ENCODE results near the gene PTPRB.

The PTPRB gene

DNA sequence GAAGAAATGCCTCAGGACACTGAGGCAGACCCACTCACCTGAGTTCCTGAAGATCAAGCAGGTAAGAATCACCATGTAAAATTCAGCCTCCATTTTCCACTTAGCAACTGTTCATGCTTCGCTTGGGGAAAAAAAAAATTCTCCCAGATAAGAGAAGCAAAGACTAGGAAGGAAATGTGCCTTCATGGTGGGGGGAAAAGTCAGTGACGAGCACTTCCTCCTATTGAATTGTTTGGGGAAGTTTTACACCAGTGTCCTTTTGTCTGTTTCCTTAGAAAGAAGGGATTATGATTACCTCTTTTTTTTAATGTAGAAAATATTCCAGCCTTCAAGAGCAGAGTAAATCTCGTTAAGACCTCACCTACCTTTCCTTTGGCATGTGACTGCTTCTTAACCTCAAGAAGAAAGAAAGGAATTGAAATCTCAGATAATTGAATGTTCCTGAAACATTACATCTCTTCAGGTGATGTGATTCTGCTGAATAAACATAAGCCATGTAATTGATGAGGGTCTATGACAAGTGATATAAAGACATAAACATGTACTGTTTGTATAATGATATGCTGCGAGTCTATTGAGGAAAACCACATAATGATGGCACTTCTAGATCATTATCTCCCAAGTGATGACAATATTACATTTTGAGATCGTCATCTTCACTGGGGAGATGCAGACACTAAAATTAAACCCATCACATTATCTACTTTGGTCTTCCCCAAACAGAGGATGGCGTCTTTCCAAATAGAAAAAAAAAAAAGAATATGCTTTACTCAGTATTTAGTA lies at the start of gene PTPRB:
PTPRB (minus strand) TSS at position 127 of the 783 bp plus-strand sequence; CDS start at position 93, 34 bp downstream.
- no peak for DNase-seq (ENCODE audit: low read depth)

DNA sequence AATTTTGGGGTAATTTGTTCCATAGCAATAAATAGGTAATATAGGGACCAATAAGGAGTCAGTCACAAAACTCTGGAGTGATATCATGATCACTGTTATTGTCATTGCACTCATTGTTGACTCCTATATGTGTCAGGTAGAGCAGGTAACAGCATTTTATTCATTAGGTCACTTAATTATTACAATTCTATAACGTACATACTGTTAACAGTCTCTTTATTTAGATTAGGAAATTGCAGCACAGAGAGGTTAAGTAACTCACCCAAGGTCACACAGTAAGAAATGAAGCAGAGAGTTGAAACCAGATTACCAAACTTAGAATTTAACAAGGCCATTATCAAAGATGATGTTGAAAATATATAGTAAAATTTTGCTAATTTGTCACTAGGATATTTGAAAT lies 49.7 kb upstream of the PTPRB start:
- DNase-seq (ENCODE audit: low read depth), result no peak

DNA sequence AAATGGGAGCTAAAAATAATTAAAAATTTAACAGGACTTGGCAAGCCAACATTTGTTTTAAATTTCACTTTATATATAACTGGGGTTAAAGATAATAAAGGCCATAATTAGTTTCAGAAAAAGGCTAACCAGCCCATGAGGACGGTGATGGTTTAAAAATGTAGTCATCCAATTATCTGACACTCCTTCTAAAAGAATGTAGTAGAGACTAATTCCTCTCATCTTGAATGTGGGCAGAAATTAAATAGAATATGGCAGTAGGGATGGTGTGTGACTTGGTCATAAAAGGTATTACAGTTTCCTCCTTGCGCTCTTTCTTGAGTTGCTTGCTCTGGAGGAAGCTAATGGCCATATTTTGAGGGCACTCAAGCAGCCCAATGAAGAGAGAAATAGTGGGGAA lies 49.1 kb upstream of the PTPRB start:
- no peak for DNase-seq (ENCODE audit: low read depth)

DNA sequence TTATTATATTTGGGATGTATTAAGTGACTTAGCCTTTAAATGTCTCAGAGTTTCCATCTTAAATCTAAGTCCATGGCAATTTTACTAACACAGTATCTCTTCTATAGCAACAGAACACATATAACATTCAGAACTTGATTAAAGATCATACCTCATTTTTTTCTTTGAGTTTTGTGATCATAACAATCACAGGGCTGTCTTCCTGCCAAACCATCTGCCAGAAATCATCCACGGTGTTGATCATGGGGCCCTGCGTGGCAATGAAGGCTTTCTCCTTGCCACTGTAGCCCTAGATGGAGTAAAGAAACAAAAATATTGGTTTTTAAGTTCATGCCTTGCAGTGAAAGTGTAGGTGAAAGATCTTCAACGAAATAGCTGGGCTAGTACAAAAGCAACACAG lies 46.7 kb upstream of the PTPRB start:
- DNase-seq (ENCODE audit: low read depth), result no peak

DNA sequence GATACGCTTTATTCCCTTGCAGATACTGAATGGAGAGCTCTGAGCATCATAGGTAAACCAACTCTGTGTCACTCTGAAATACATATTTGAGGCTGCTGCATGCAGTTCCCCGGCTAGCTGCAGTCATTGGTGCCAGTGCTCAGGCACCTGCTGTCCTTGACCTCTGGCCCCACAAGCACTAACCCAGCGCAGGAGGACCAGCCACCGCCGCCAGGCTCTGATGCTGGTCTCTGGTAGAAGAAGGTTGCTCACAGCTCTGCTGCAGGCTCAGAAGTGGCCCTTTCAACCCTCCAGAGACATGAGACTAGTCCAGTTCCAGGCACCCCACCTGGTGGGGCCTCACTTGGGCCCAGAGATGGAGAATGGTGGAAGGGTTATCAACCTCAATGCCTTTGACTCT lies 34.5 kb upstream of the PTPRB start:
- no peak for DNase-seq (ENCODE audit: low read depth)

DNA sequence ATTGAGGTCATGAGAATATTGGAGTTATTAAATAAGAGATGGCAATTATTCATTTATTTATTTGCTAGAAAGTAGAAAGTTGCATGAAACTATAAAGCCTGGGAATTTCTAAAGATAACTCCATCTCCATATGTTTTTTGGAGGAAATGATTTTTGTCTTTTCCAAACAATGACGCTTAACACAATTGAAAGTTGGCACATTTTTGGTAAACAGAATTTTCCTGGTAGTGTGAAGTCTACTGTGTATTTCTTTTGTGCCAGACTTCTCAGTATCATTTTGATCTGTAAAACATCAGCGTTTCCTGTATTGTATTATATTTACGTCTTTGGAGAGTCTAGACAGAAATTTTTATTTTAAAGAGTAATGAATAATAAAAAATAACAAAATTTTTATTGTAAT lies 33.7 kb upstream of the PTPRB start:
- DNase-seq (ENCODE audit: low read depth), result no peak

DNA sequence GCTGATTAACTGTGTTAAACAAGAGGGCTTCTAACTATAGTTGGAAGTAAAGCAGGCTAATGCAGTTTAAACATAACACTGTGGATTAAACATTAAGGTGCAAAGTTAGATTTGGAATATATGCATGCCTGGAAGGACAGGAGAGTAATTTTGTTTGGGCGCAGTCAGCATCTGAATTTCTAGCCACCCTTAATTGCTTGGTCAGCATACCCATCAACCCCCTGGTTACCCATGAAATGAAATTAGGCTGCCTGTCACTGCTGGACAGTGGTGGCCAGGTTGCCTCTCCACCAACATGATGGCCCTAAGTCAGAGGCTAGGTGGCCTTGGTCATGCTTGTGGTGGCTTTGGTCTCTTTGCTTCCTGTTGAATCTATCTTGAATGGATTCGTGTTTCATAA lies 30.0 kb upstream of the PTPRB start:
- DNase-seq (ENCODE audit: low read depth), result no peak

DNA sequence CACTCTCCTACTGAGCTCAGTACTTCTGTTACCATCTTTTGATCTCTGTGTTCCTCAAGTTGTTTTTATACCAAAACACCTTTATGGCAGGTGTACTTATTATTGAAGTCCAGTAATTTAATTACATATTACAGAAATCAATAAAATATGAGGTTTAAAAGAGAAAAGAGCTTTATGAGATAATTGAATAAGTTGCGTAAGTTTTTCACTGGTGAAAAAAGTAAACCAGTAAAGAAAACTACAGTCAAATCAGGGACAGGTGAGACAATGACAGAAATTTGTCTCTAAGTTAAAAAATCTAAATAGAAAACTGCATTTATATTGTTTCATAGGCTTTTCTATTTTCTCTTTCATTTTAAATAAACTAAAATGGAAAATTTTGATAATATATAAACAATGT lies 29.1 kb upstream of the PTPRB start:
- no peak for DNase-seq (ENCODE audit: low read depth)

DNA sequence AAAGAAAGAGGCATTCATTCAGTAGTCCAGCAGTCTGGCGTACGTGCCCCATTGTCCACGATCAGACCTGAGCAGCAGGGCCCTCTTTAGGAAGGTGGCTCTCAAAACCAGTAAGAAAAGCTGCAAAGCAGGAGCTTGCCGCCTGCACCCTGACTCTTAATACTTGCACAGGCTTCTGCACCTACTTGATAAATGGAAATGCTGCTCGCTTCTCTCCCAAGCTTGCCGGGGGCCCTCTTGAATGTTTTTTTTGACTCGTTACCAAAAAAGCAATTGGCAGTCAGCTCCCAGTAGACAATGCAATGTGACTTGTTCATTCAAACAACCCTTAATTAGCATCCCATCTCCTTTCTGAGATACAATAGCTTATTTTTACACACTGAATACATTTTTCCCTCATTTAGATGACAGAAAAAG lies 27.2 kb upstream of the PTPRB start:
- no peak for DNase-seq (ENCODE audit: low read depth)

DNA sequence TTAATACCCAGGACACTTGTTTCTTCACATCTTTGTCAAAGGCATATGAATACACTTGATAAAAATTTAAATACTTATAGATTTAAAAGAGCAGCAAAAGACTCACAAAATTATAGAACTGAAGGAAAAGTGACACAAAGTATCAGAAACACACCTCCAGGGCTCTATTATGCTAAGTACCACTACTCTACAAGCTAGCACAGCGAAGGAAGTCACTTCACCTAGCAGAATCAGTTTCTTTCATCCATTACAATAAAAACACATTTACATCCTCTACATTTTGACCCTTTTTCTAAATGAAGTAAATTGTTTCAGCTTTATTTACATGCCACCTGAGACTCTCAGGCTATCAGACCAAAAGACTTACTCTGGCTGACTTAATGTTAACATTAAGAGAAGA lies 26.6 kb upstream of the PTPRB start:
- DNase-seq (ENCODE audit: low read depth), result no peak

DNA sequence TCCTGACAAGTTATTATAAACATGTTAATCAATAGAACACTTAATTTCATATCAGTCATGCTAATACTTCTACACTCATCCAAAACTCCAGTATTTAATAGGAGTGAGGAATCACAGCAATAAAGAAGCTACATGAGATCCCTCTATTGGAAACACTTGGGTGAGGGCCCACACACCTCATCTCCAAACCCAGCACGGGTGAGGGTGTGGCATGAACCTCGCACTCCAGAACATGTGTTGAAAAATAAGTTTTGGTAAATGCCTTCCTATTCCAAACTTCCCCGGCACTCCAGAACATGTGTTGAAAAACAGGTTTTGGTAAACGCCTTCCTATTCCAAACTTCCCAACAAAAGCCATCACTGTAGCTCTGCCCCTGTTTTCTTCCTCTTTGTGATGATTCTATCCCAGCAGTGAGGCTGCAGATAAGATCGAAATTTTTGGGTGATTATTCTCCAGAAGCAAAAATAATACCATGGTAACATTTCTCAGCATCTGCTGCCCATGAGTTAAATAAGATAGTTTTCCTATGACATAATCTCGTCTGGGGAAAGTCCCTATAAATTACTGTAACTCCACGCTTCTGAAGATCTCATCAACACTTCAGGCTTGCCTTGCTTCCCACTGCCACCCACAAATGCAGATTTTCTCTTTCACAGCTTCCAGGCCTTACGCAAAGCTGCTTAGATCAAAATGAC lies 24.4 kb upstream of the PTPRB start:
- no peak for DNase-seq (ENCODE audit: low read depth)

DNA sequence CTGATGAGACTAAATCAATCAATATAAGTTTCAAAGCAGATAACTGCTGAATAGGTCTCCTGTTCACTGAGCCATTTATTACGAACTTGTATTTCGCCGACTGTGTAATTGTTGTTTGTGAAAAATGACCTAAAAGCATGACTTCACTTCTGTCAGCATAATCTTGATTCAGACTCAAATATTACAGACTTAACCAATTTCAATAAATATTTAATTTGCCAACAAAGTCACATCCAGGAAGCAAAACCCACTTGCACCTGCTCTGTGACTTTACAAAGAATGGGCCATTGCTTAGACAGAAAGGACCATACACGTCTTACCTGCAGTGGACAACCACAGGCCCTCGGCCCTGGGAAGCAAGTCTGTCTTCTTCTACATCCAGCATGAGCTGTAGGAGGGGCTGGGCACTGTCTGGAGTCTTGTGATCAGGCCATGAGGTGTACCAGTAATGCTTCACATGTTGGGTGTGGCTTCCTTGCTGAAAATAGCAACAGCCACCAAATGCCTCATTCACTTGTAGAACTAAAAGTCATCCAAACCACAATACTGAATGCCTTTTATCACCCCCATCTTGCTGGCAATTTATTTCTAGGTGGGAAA lies 23.5 kb upstream of the PTPRB start:
- DNase-seq (ENCODE audit: low read depth), result no peak

DNA sequence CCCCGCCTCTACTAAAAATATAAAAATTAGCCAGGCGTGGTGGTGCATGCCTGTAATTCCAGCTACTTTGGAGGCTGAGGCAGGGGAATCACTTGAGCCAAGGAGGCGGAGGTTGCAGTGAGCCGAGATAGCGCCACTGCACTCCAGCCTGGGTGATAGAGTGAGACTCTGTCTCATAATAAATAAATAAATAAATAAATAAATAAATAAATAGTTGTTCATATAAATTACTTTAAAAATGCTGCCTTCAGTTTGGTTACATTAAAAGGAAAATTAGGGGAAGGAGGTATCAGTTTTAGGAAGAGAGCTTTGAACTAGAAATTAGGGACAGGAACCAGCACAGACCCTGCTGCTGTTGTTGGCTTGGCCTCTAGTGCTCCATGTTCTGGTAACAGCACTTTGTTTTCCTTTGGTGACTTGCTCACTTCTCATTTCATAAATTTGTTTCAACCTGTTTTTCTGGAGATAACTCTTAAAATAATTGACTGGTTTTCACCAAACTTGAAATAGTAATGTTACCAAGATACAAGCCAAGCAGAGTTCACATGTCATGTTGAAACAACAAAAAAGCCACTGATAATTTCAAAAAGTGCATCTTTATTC lies 22.9 kb upstream of the PTPRB start:
- DNase-seq (ENCODE audit: low read depth), result no peak

DNA sequence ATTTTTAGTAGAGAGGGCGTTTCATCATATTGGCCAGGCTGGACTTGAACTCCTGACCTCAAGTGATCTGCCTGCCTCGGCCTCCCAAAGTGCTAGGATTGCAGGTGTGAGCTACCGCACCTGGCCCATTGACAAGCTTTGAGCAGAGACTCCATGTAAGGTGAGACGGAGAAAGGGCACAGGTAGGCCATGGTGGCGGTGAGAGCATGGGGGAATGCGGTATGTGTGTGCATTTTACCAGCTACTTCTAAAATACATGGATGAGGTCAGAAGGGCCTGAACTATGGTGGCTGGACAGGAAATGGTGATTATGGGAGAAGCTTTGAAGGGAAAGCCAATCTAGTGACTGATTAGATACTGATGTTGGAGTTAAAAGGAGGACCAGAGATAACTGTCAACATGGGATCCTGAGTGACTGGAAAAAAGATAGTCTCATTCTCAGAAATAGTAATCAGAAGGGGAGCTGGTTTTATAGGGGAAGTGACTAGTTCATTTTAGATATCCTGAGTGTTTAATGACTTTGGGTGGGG lies 21.9 kb upstream of the PTPRB start:
- no peak for DNase-seq (ENCODE audit: low read depth)

DNA sequence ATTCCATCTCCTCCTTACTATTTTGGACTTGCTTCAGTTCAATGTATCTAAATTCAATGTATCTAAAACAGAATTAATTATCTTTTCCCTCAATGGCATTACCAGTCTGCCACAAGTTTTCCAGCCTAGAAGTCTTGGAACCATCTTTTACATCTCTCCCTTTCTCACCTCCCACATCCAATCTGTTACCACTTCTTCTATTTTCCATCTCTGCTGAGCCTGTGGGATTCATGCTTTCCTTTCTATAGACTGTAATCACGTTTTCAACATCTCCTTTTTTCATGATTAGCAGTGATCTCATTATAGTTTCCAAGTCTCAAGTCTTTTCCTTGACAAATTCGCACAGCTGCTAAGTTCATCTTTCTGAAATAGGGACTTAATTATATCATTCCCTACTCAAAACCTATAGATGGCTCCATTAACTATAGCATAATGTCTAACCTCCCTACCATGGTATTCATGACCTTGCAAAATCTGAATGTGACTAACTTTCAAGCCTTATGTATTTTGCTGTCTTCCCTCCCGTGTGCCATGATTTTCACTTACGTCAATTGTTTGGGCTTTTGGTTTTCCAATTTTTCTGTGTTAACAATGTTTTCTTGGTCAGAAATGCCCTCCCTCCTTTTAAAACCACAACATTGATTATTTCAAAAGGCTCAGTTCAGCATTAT lies 20.5 kb upstream of the PTPRB start:
- no peak for DNase-seq (ENCODE audit: low read depth)

DNA sequence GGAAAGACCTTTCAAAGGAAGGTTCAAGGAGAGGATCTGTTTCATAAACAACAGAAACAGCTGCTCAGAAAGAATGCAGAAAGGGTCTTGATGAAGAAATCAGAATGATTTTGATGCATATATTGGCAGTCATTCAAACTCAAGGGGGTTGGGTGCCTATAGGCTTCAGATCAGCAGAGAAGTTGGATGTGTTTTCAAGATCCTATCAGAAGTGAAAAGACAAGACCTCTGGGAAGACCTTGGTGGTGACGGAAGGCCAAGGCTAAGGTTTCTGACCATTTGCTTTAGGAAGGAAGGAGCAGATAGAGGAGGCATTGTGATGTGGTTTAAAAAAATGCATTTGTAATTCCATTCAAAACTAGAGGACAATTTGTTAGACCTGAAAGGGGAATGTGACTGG lies 15.2 kb upstream of the PTPRB start:
- no peak for DNase-seq (ENCODE audit: low read depth)

DNA sequence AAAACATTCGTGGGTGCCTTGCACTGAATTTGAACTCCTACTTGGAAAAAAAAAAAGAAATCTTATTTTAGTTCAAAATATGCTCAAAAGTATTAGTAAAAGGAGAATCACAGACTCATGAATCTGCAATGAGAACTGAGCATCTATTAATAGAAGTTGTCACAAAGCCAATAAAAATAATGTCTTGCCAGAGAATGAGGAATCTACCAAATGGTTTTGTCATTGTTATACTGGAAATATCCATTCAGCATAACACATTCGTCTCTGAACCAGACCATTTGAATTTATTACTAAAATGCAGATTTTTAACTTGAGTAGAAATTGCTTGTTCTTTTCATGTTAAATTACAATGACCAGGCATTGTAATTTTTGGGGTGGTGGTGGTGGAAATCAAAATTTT lies 11.6 kb upstream of the PTPRB start:
- DNase-seq (ENCODE audit: low read depth), result no peak

DNA sequence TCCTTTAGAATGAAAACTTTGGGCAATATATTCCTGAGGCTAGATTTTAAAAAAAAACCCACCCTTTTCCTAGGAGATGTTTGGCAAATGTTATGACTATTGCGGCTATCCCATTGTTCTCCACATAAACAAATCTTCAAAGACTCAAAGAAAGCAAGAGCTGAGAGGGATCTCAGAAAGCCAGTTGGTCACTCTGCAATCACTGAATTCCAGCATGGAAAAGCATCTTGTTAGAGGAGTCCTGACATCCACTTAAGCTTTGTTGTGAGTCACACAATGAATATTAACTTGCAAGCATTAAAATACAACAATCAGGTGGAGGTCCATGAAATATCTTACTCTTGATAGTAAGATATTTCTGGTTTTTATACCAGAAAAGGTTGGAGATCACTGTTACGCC lies 11.0 kb upstream of the PTPRB start:
- no peak for DNase-seq (ENCODE audit: low read depth)

DNA sequence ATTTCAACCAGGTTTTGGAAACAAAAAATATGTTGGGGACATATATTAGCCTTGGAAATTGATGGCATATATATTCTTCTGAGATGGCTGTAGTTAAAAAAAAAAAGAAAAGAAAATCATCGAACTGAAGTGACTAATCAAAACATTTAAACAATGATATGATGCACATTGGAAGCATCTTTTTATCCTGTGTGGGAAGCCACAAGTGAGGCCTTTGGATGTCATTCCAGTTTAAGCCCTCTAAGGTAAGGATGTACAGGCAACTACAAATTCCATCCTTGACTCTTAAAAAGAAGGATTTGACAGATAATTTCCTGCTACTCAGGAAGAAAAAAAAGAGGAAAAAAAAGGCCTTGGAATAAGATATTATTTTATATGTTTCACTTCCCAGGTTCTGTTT lies 9.6 kb upstream of the PTPRB start:
- no peak for DNase-seq (ENCODE audit: low read depth)

DNA sequence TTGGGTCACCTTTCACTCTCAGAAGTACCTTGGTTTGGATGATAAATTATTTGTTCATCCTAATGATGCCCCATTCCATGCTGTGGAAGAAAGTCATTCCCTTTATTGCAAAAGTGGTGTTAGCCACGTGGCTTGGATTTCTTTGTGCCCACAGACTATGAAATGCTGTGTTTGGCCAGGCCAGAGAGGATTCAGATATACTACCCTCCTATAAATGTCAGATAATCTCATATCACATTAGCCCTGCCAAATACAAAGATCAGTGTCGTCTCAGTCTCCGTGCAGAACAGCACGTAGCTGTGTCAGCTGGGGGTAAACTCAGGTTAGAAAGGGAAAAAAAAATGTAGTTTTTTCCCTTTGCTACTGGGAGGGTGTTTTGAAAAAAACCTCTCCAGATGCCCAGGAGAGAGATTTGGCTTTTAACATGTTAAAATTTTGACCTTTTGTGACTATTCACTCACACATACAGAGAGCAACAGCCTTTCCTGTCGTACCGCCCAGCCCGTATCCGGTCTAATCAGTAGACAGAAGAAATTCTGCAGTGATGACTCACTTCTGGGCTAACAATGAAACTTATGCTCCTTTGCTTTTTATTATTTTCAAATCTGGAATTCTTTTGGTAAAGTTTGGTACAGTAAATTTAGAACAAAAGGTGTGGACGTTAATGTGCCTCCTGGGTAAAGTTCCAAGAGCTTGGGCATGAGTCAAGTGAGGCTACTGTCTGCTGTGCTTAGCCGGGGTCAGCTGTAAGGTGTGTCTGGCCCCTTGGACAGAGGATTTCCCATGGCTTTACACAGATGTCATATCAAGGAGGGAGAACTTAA lies 8.5 kb upstream of the PTPRB start:
- no peak for DNase-seq (ENCODE audit: low read depth)

DNA sequence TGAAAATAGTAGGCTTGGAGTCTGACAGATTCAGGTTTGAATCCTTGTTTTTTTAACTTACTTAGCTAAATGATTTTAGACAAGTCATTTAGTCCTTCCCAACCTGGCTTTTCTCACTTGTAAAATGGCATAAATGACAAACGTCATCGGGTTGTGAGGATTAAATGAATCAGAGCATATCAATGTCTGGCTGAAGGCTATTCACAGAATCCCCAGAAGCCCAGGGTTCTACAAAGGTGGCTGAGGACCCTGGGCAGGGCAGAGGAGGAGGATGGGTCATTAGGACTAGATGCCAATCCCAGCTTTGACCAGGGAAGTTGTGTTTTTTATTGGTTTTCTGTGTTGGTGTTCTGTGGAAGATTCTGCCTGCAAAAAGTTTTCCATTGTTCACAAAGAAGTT lies 7.6 kb upstream of the PTPRB start:
- DNase-seq (ENCODE audit: low read depth), result no peak

All from activated T-helper 1 cell treated with Interleukin-2 at 50 U/mL for 16 hours (primary cell).